ENCODE measurements around the gene NDUFS2.
"Not testable (repeated sequence)": the region's sequence is repeated elsewhere in the genome, so short reads cannot be mapped to it uniquely, and the experiment has no call there.

NDUFS2 gene

DNA sequence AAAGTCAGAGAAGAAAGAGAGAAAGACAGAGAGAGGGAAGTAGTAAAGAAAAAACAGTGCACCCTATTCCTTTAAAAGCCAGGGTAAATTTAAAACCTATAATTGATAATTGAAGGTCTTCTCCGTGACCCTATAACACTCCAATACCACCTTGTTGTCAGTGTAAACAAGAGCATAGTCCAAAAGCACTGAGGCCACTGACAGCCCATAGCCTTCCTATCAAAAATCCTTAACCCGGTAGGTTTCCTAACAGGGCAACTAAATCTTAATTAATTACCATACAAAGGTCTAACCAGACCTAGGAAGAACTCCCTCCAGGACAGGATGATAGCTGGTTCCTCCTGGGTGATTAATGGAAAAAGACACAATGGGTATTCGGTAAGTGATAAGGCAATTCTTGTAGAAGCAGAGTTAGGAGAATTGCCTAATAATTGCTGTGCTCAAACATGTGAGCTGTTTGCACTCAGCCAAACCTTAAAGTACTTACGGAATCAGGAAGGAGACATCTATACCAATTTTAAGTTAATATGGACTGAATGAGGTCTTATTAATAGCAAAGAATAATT, 53.9 kb downstream of the NDUFS2 start:
- DNase-seq, result not testable (repeated sequence)

GRCh38 chr1:161257109-161257508, 54.9 kb downstream of the NDUFS2 start:
- DNase-seq, result not testable (repeated sequence)

DNA sequence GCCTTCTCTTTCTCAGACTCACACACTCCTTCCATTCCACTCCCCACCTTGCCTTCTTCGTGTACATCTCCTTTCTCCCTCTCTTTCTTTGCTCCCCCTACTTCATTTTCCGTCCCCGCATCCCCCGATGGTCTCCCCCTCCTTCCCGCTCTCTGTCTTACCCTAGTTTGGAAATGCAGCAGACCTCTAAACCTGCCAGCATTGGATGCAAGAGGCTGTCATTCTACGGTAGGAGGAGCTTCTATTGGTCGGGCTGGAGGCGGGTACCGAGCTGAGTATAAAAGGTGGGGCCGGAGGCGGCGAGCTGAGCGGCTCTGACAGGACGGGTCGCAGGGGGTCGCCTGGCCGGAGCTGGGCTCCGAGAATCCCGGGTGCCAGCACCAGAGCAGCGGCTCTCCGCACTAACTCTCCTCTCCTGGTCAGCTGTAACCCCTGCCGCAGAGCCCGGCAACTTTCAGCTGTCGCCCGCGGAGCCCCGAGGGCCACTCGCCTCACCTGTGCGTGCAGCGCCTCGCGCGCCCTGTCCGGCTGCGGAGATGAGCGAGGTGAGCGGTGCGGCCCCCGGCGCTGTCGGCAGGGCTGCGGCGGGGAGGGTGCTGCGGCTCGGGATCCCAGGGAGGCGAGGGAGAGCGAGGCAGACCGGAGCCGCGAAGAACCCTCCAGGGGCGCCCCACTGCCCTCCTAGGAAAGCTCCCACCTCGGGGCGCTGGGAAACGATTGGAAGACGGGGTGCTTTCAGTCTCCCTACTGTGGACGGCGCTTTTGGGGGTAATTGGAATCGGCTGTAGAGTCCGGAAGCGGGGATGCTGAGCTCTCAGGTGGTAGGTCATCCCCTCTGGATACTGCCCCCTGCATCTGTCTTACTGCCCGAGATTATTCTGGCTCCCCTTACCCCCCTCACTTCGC, 56.5 kb downstream of the NDUFS2 start, which contains the start of gene PCP4L1:
TSS of gene PCP4L1 (plus strand) at position 307 of the 906 bp plus-strand sequence. CDS start at position 537, 230 bp downstream.
- peak; percentile 55 for DNase-seq

- no peak for DNase-seq
Observed at GRCh38 chr1:161259345-161259702, 57.2 kb downstream of the NDUFS2 start.

DNA sequence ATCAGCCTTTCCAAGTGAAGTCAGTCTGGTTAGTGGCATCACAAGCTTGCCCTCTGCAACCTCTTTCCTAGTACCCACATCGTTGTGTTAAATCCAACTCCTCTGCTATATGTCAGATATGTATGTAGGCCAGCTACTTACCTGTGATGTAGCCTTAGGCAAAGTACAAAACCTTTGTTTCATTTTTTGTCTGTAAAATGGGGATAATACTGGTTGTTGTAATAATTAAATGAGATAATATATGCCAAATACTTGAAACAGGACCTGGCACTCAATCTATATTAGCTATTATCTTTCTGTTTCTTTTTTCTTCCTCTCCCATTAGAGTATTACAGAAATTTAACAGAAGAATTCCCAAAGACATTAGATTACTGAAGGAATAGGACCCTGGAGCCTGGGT, 57.6 kb downstream of the NDUFS2 start:
- DNase-seq, result no peak

DNA sequence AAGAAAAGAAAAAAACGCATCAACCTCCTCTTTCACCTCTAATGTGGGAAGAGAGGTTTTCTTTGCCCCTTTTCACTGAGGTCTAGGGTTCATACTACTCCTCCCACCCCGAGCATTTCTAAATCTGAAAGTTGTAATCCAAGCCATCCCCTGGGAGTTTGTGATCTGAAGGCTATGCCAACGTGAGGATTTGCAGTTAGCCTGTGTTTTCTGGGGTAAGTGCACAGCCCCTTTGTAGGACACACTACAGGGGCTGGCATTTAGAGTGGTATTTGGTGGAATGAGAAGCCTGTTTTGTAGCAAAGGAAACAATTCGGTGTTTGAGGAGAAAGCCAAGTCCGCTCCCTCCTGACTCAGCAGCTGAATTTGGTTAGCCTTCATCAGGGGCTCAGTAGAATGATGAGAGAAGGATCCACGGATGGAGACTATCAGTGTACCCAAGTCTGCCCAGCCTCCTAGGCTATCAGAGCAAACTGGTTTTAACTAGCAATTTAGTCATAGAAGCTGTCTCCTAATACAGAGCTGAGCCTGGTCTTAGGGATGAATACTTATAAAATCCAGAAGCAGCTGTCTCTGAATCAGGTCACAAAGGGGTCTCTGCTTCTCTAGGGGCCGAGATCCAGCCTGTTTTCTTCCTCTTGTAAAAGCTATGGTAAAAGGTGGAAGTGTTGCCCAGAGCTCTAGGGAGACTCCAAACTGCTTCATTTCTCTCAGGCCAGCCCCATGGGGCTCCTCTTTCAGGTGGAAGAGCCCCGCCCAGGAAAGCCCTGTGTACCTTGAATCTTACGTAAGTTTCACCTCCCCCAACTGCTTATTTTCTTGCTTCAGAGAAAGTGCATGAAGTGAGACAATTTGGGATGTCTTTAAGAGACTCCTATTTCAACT, 58.5 kb downstream of the NDUFS2 start:
- peak; percentile 62 for DNase-seq

GRCh38 chr1:161261261-161262235, 59.4 kb downstream of the NDUFS2 start:
- no peak for DNase-seq

Measured in NCI-H2171 (cell line).